Liver (tissue), 3 donors: ENCODE measurements around the gene DLK2.

Experiments used
- EGR1 ChIP-seq, 2 donors: IDR thresholded peaks; 2 replicates each; pipeline ENCODE4 v1.6.1; 2016 to 2018; ENCODE audit warnings: antibody characterized with exemption in 2 of 2, low read depth in 2 of 2
- FOXA1 ChIP-seq: IDR thresholded peaks from 2 replicates; pipeline ENCODE4 v1.6.1; 2016; ENCODE audit warnings: antibody characterized with exemption
- FOXA2 ChIP-seq: IDR thresholded peaks from 2 replicates; pipeline ENCODE4 v1.6.1; 2016; ENCODE audit warnings: antibody characterized with exemption
- GABPA ChIP-seq, 2 donors: IDR thresholded peaks in 1 of 2; conservative IDR thresholded peaks in 1 of 2; 2 replicates each; pipeline ENCODE4 v1.6.1; 2016; ENCODE audit warnings: antibody characterized with exemption in 2 of 2, mild to moderate bottlenecking in 1 of 2, moderate library complexity in 1 of 2
- HNF4A ChIP-seq, 2 donors: conservative IDR thresholded peaks; 2 replicates each; pipeline ENCODE4 v1.6.1; 2016; ENCODE audit warnings: antibody characterized with exemption in 2 of 2, mild to moderate bottlenecking in 2 of 2
- HNF4G ChIP-seq: IDR thresholded peaks from 2 replicates; pipeline ENCODE4 v1.6.1; 2016; ENCODE audit warnings: antibody characterized with exemption
- MAX ChIP-seq: IDR thresholded peaks from 2 replicates; pipeline ENCODE4 v1.6.1; 2016; ENCODE audit warnings: antibody characterized with exemption
- NR2F2 ChIP-seq: IDR thresholded peaks from 2 replicates; pipeline ENCODE4 v1.6.1; 2016; ENCODE audit warnings: antibody characterized with exemption
- RAD21 ChIP-seq, 2 donors: IDR thresholded peaks; 2 replicates each; pipeline ENCODE4 v1.6.1; 2016; ENCODE audit warnings: antibody characterized with exemption in 2 of 2, mild to moderate bottlenecking in 2 of 2
- SP1 ChIP-seq: IDR thresholded peaks from 2 replicates; pipeline ENCODE4 v1.6.1; 2018; ENCODE audit warnings: antibody characterized with exemption, mild to moderate bottlenecking
- YY1 ChIP-seq: IDR thresholded peaks from 2 replicates; pipeline ENCODE4 v1.6.1; 2016; ENCODE audit warnings: antibody characterized with exemption, mild to moderate bottlenecking
- TF ChIP-seq, protein P1 (sequence below): fragments of 150-350 bp; IDR thresholded peaks from 2 replicates; pipeline ENCODE4 v1.5.1; 2017; ENCODE audit warnings: improper control_type of control experiment, low read depth, low read length; ENCODE audit not compliant: missing input control
- TF ChIP-seq, protein P2 (sequence below): IDR thresholded peaks from 2 replicates; pipeline ENCODE4 v1.6.1; 2016; ENCODE audit warnings: antibody characterized with exemption, mild to moderate bottlenecking
- donor health status: healthy.
- donor health status: healthy.

DNA sequence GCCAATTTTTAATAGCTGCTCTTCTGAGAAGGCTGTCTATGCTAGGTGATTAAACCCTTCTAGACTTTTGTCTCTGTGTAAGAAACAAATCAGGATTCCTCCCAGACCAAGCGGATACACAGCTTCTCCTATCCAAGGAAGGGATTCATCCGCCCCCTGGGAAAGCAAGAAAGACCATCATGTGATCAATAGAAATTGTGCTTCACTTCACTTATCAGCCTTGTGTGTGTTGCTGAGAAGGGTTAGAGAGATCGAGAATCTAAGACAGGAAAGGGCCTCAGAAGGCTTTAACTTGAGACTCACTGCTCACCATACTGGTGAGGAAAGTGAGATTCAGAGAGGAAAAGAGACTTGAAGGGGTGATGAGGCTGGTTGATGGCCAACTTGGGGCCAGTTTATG is 26.5 kb downstream of the DLK2 start:
- TF ChIP-seq, protein P1, sequence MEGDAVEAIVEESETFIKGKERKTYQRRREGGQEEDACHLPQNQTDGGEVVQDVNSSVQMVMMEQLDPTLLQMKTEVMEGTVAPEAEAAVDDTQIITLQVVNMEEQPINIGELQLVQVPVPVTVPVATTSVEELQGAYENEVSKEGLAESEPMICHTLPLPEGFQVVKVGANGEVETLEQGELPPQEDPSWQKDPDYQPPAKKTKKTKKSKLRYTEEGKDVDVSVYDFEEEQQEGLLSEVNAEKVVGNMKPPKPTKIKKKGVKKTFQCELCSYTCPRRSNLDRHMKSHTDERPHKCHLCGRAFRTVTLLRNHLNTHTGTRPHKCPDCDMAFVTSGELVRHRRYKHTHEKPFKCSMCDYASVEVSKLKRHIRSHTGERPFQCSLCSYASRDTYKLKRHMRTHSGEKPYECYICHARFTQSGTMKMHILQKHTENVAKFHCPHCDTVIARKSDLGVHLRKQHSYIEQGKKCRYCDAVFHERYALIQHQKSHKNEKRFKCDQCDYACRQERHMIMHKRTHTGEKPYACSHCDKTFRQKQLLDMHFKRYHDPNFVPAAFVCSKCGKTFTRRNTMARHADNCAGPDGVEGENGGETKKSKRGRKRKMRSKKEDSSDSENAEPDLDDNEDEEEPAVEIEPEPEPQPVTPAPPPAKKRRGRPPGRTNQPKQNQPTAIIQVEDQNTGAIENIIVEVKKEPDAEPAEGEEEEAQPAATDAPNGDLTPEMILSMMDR, result no peak
- TF ChIP-seq MAX (no peak), HNF4A (conservative IDR thresholded peaks at IDR 0.05) (no peak), YY1 (no peak), GABPA (IDR thresholded peaks at IDR 0.05 in 1 of 2, conservative IDR thresholded peaks at IDR 0.05 in 1 of 2) (no peak), SP1 (no peak), HNF4G (no peak), FOXA1 (no peak), RAD21 (IDR thresholded peaks at IDR 0.05) (no peak), FOXA2 (no peak), EGR1 (IDR thresholded peaks at IDR 0.05; ENCODE audit: low read depth in 2 of 2) (no peak), NR2F2 (no peak)
- TF ChIP-seq, protein P2, sequence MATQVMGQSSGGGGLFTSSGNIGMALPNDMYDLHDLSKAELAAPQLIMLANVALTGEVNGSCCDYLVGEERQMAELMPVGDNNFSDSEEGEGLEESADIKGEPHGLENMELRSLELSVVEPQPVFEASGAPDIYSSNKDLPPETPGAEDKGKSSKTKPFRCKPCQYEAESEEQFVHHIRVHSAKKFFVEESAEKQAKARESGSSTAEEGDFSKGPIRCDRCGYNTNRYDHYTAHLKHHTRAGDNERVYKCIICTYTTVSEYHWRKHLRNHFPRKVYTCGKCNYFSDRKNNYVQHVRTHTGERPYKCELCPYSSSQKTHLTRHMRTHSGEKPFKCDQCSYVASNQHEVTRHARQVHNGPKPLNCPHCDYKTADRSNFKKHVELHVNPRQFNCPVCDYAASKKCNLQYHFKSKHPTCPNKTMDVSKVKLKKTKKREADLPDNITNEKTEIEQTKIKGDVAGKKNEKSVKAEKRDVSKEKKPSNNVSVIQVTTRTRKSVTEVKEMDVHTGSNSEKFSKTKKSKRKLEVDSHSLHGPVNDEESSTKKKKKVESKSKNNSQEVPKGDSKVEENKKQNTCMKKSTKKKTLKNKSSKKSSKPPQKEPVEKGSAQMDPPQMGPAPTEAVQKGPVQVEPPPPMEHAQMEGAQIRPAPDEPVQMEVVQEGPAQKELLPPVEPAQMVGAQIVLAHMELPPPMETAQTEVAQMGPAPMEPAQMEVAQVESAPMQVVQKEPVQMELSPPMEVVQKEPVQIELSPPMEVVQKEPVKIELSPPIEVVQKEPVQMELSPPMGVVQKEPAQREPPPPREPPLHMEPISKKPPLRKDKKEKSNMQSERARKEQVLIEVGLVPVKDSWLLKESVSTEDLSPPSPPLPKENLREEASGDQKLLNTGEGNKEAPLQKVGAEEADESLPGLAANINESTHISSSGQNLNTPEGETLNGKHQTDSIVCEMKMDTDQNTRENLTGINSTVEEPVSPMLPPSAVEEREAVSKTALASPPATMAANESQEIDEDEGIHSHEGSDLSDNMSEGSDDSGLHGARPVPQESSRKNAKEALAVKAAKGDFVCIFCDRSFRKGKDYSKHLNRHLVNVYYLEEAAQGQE, result no peak
